CD4-positive, alpha-beta memory T cell (primary cell): ENCODE data around the gene TBP. TPM values are rescaled to one million over a fixed set of nuclear protein-coding genes. Genes with fewer than 3 reads are reported as not detected.
"Not testable (repeated sequence)": the region's sequence is repeated elsewhere in the genome, so short reads cannot be mapped to it uniquely, and the experiment has no call there.

ENCODE experiments used
- CTCF ChIA-PET: fragments of 350-600 bp; sonication (Branson Sonifier 250); formaldehyde crosslinking; loops from one replicate; lab custom pipeline; 2021; ENCODE audit warnings: inconsistent platforms; ENCODE audit not compliant: partially characterized antibody; lab: Charles Lee
- POLR2A ChIA-PET: fragments of 350-600 bp; sonication (Branson Sonifier 250); formaldehyde crosslinking; loops from one replicate; lab custom pipeline; 2021; ENCODE audit not compliant: partially characterized antibody; lab: Charles Lee
- DNase-seq, 5 donors: peaks; one replicate each; pipeline versions ENCODE4 v3.0.0 to v3.0.0-alpha.2; 2020 to 2022; ENCODE audit warnings: mixed read lengths in 1 of 5
- H3K27ac ChIP-seq: one replicate; pipeline ENCODE4 v1.7.0; 2013; ENCODE audit warnings: low read depth, low read length
- H3K27me3 ChIP-seq: 2 replicates; pipeline ENCODE4 v1.7.0; 2013; ENCODE audit warnings: mild to moderate bottlenecking, low read length, moderate library complexity; ENCODE audit not compliant: insufficient read depth
- H3K36me3 ChIP-seq: 2 replicates; pipeline ENCODE4 v1.7.0; 2013; ENCODE audit warnings: mild to moderate bottlenecking, low read length, moderate library complexity; ENCODE audit not compliant: insufficient read depth
- H3K4me1 ChIP-seq: 2 replicates; pipeline ENCODE4 v1.7.0; 2013; ENCODE audit warnings: mild to moderate bottlenecking, low read length, moderate library complexity; ENCODE audit not compliant: insufficient read depth
- H3K4me3 ChIP-seq, 2 donors: one replicate each; pipeline ENCODE4 v1.7.0; 2013; ENCODE audit warnings: low read length in 2 of 2, mild to moderate bottlenecking in 1 of 2
- H3K9me3 ChIP-seq, 2 donors: one replicate each; pipeline ENCODE4 v1.7.0; 2013; ENCODE audit warnings: low read length in 2 of 2, control low read depth in 1 of 2; ENCODE audit not compliant: control insufficient read depth in 1 of 2
- H3K27ac Mint-ChIP-seq, 7 donors: one replicate each; pipeline ENCODE4 v1.8.0; 2020 to 2021; ENCODE audit warnings: mixed read lengths in 7 of 7, mild to moderate bottlenecking in 6 of 7, inconsistent platforms in 3 of 7, moderate library complexity in 3 of 7
- H3K27me3 Mint-ChIP-seq, 2 donors: one replicate each; pipeline ENCODE4 v1.8.0; 2020 to 2021; ENCODE audit warnings: mixed read lengths in 2 of 2
- H3K36me3 Mint-ChIP-seq, 2 donors: one replicate each; pipeline ENCODE4 v1.8.0; 2020 to 2021; ENCODE audit warnings: mixed read lengths in 2 of 2, inconsistent platforms in 1 of 2, mild to moderate bottlenecking in 1 of 2
- H3K4me1 Mint-ChIP-seq, 4 donors: one replicate each; pipeline ENCODE4 v1.8.0; 2020 to 2021; ENCODE audit warnings: mixed read lengths in 4 of 4, mild to moderate bottlenecking in 1 of 4
- H3K4me3 Mint-ChIP-seq, 8 donors: one replicate each; pipeline ENCODE4 v1.8.0; 2020 to 2021; ENCODE audit warnings: mixed read lengths in 8 of 8, mild to moderate bottlenecking in 7 of 8, moderate library complexity in 6 of 8, inconsistent platforms in 3 of 8
- H3K9me3 Mint-ChIP-seq, 8 donors: one replicate each; pipeline ENCODE4 v1.8.0; 2020 to 2021; ENCODE audit warnings: mixed read lengths in 8 of 8, mild to moderate bottlenecking in 5 of 8, inconsistent platforms in 3 of 8, moderate library complexity in 1 of 8
- intact Hi-C: fragments of 100-400 bp; cut with micrococcal nuclease; formaldehyde crosslinking; loops from one replicate; pipeline ENCODE4 v1.15.1; 2023
- polyA plus RNA-seq, 2 donors: library from polyadenylated mRNA; unstranded; fragments of 300-500 nt; fragmentation: Illumina TruSeq; gene quantifications; one replicate each; pipeline ENCODE4 v1.2.3, GENCODE V29; 2021
- total RNA-seq, 2 experiments: library from RNA; stranded (reverse); gene quantifications; one replicate each; pipeline ENCODE4 v1.2.3, GENCODE V29; 2021

TBP gene
- total RNA-seq (10 to 100 TPM; 27.2 to 27.5 TPM), polyA plus RNA-seq (10 to 100 TPM; 13.5 to 22.4 TPM)

- peak within 1 kb of the TSS; percentile 94 for H3K27ac ChIP-seq
- intact Hi-C loops = loop anchor here (1.0 kb wide), 5 partner anchors 30 to 852 kb away; partner anchors contain the start of genes C6orf120, DYNLT2, ERMARD and FAM120B
- Mint-ChIP-seq H3K27ac (no peak within 1 kb of the TSS), H3K4me3 (no peak within 1 kb of the TSS), H3K9me3 (no peaks in the 10 kb centered on the region), H3K27me3 (no peaks in the 10 kb centered on the region), H3K4me1 (peaks cover 10 to 37% (median 22%) of the 10 kb centered on the region in 4 donors), H3K36me3 (peaks cover 12 to 33% of the 10 kb centered on the region in 2 donors)
- H3K9me3 ChIP-seq = no peaks in the 10 kb centered on the region
- H3K4me1 ChIP-seq = peaks cover 53% of the 10 kb centered on the region
- DNase-seq = peak; percentile 96 to 99 (median 97)
- H3K36me3 ChIP-seq = peaks cover 16% of the 10 kb centered on the region
- peak within 1 kb of the TSS; percentile 63 to 85 for H3K4me3 ChIP-seq
- ChIA-PET POLR2A (interaction anchor here (0.9 to 4.1 kb wide), 15 partner anchors 8 to 852 kb away, joined by 3 to 94 read pairs (median 7); partner anchors contain the start of genes C6orf120, DYNLT2, ERMARD and FAM120B), CTCF (interaction anchor here (1.0 to 1.6 kb wide), 2 partner anchors 24 to 30 kb away, joined by 4 to 6 read pairs; partner anchors contain the start of gene PDCD2)
- no peaks in the 10 kb centered on the region for H3K27me3 ChIP-seq
Measured at GRCh38 chr6:170554013-170554795, at the start of gene TBP. TSS of gene TBP (plus strand) at chr6:170554369. CDS start at chr6:170557030, 2,661 bp downstream.

GRCh38 chr6:170504479-170504878, 49.7 kb upstream of the TBP start:
- H3K4me3 Mint-ChIP-seq = no peak overlapping the region
- H3K27me3 ChIP-seq = no peaks in the 10 kb centered on the region
- ChIA-PET CTCF (no interaction called here), POLR2A (no interaction called here)
- no peaks in the 10 kb centered on the region for H3K9me3 ChIP-seq
- H3K4me1 Mint-ChIP-seq = no peaks in the 10 kb centered on the region
- H3K9me3 Mint-ChIP-seq = peaks cover 0 to 27% (median 10%) of the 10 kb centered on the region in 8 donors
- no peaks in the 10 kb centered on the region for H3K36me3 ChIP-seq
- H3K27ac ChIP-seq = no peak overlapping the region
- no peak overlapping the region for H3K4me3 ChIP-seq
- H3K4me1 ChIP-seq = no peaks in the 10 kb centered on the region
- intact Hi-C loops = no loop called here
- H3K36me3 Mint-ChIP-seq = peaks cover 0 to 9% of the 10 kb centered on the region in 2 donors
- no peak for DNase-seq
- peaks cover 39 to 42% of the 10 kb centered on the region in 2 donors for H3K27me3 Mint-ChIP-seq
- no peak overlapping the region for H3K27ac Mint-ChIP-seq

- H3K36me3 Mint-ChIP-seq = peaks cover 0 to 9% of the 10 kb centered on the region in 2 donors
Measured at GRCh38 chr6:170505306-170505705, 48.9 kb upstream of the TBP start.

GRCh38 chr6:170506446-170506845, 47.7 kb upstream of the TBP start:
- no peaks in the 10 kb centered on the region for H3K36me3 ChIP-seq
- H3K4me1 ChIP-seq = no peaks in the 10 kb centered on the region
- Mint-ChIP-seq H3K9me3 (peaks cover 0 to 17% (median 7%) of the 10 kb centered on the region in 8 donors), H3K4me3 (no peak overlapping the region), H3K27me3 (peaks cover 31 to 32% of the 10 kb centered on the region in 2 donors), H3K36me3 (no peaks in the 10 kb centered on the region), H3K4me1 (no peaks in the 10 kb centered on the region), H3K27ac (no peak overlapping the region)
- H3K27ac ChIP-seq = no peak overlapping the region
- intact Hi-C loops = no loop called here
- H3K27me3 ChIP-seq = no peaks in the 10 kb centered on the region
- H3K9me3 ChIP-seq = no peaks in the 10 kb centered on the region
- CTCF ChIA-PET = no interaction called here
- POLR2A ChIA-PET = no interaction called here
- DNase-seq = no peak
- no peak overlapping the region for H3K4me3 ChIP-seq

More at GRCh38 chr6:170505306-170505705, 48.9 kb upstream of the TBP start:
- ChIA-PET POLR2A (no interaction called here), CTCF (interaction anchor here (0.6 kb wide), 1 partner anchor 344 kb away, joined by 3 read pairs; no protein-coding TSS in a partner anchor)
- DNase-seq = no peak
- Histone ChIP-seq H3K27ac (no peak overlapping the region), H3K36me3 (no peaks in the 10 kb centered on the region), H3K4me3 (no peak overlapping the region), H3K9me3 (no peaks in the 10 kb centered on the region), H3K27me3 (no peaks in the 10 kb centered on the region), H3K4me1 (no peaks in the 10 kb centered on the region)
- H3K27ac Mint-ChIP-seq = no peak overlapping the region
- no peaks in the 10 kb centered on the region for H3K4me1 Mint-ChIP-seq
- no peak overlapping the region for H3K4me3 Mint-ChIP-seq
- intact Hi-C loops = no loop called here
- H3K9me3 Mint-ChIP-seq = peaks cover 0 to 27% (median 11%) of the 10 kb centered on the region in 8 donors
- peaks cover 39 to 40% of the 10 kb centered on the region in 2 donors for H3K27me3 Mint-ChIP-seq

GRCh38 chr6:170507728-170508127, 46.4 kb upstream of the TBP start:
- H3K4me1 ChIP-seq, CTCF ChIA-PET, H3K27ac Mint-ChIP-seq, H3K27ac ChIP-seq, POLR2A ChIA-PET, H3K27me3 ChIP-seq, H3K9me3 ChIP-seq, H3K4me1 Mint-ChIP-seq, DNase-seq, H3K4me3 Mint-ChIP-seq, H3K4me3 ChIP-seq, H3K9me3 Mint-ChIP-seq, H3K36me3 Mint-ChIP-seq, H3K36me3 ChIP-seq, intact Hi-C loops: not testable (repeated sequence)
- H3K27me3 Mint-ChIP-seq = peaks cover 21 to 29% of the 10 kb centered on the region in 2 donors

- H3K27ac Mint-ChIP-seq, H3K9me3 ChIP-seq, H3K4me3 Mint-ChIP-seq, POLR2A ChIA-PET, CTCF ChIA-PET, H3K27me3 ChIP-seq, H3K36me3 Mint-ChIP-seq, H3K4me1 ChIP-seq, H3K27ac ChIP-seq, H3K4me1 Mint-ChIP-seq, intact Hi-C loops, H3K36me3 ChIP-seq, H3K9me3 Mint-ChIP-seq, H3K4me3 ChIP-seq, DNase-seq: not testable (repeated sequence)
- H3K27me3 Mint-ChIP-seq = peaks cover 17 to 28% of the 10 kb centered on the region in 2 donors
Measured at GRCh38 chr6:170508275-170508674, 45.9 kb upstream of the TBP start.

GRCh38 chr6:170508892-170509722, 45.1 kb upstream of the TBP start:
- POLR2A ChIA-PET, H3K27ac Mint-ChIP-seq, H3K9me3 Mint-ChIP-seq, H3K27ac ChIP-seq, H3K27me3 ChIP-seq, DNase-seq, H3K4me3 ChIP-seq, H3K36me3 ChIP-seq, H3K36me3 Mint-ChIP-seq, H3K4me3 Mint-ChIP-seq, H3K4me1 ChIP-seq, intact Hi-C loops, H3K9me3 ChIP-seq, CTCF ChIA-PET, H3K4me1 Mint-ChIP-seq: not testable (repeated sequence)
- H3K27me3 Mint-ChIP-seq = peaks cover 15 to 28% of the 10 kb centered on the region in 2 donors
